ENCODE measurements around the gene SRF. TPM values are rescaled to one million over a fixed set of nuclear protein-coding genes. Genes with fewer than 3 reads are reported as not detected.
"Not testable (repeated sequence)": the region's sequence is repeated elsewhere in the genome, so short reads cannot be mapped to it uniquely, and the experiment has no call there.

Gene SRF
- total and polyA plus RNA-seq, 12 donors: 30.5 to 94.3 (median 69.6) TPM

- H3K4me3 ChIP-seq: no peak overlapping the region
- 22 to 26% methylated on average over 11 of the region's 11 CpGs for WGBS, 2 donors
- H3K4me1 ChIP-seq: peaks cover 0 to 16% (median 0%) of the 10 kb centered on the region in 9 donors
- intact Hi-C loops (cut with DNase I): loop anchor here in 1 of 10 donors (5.0 kb wide), 1 partner anchor 56 kb away; no protein-coding TSS in a partner anchor
- peak in 1 of 2 donors; percentile 48 for DNase-seq
- H3K36me3 ChIP-seq: no peaks in the 10 kb centered on the region
- H3K27ac ChIP-seq: no peak overlapping the region
- H3K27me3 ChIP-seq: no peaks in the 10 kb centered on the region
- peak in 4 of 8 donors; percentile 10 to 55 (median 34) for ATAC-seq
- no peaks in the 10 kb centered on the region for H3K9me3 ChIP-seq
- no peak for TF ChIP-seq CTCF (IDR thresholded peaks at IDR 0.05)
These were observed 43.2 kb upstream of the SRF start for GRCh38 chr6:43127877-43128276.

- intact Hi-C loops (cut with DNase I): loop anchor here in 1 of 10 donors (5.0 kb wide), 1 partner anchor 57 kb away; no protein-coding TSS in a partner anchor
- H3K4me1 ChIP-seq: peaks cover 0 to 12% (median 0%) of the 10 kb centered on the region in 9 donors
- 89% methylated on average over 16 of the region's 16 CpGs for WGBS, 2 donors
- no peaks in the 10 kb centered on the region for H3K9me3 ChIP-seq
- ATAC-seq (no peak), DNase-seq (no peak)
- no peak overlapping the region for H3K4me3 ChIP-seq
- H3K27ac ChIP-seq: no peak overlapping the region
- TF ChIP-seq CTCF (IDR thresholded peaks at IDR 0.05): no peak
- no peaks in the 10 kb centered on the region for H3K36me3 ChIP-seq
- H3K27me3 ChIP-seq: no peaks in the 10 kb centered on the region
These were observed 42.1 kb upstream of the SRF start for GRCh38 chr6:43128926-43129325.

- H3K27ac ChIP-seq: no peak overlapping the region
- peaks cover 0 to 12% (median 0%) of the 10 kb centered on the region in 9 donors for H3K4me1 ChIP-seq
- no peaks in the 10 kb centered on the region for H3K9me3 ChIP-seq
- TF ChIP-seq CTCF (IDR thresholded peaks at IDR 0.05): peak in 8 of 9 donors; percentile 28 to 65 (median 52)
- H3K36me3 ChIP-seq: no peaks in the 10 kb centered on the region
- WGBS, 2 donors: 54 to 59% methylated on average over 15 of the region's 15 CpGs
- no peak overlapping the region for H3K4me3 ChIP-seq
- DNase-seq: peak in 1 of 2 donors; percentile 35
- H3K27me3 ChIP-seq: no peaks in the 10 kb centered on the region
- intact Hi-C loops (cut with DNase I): loop anchor here in 2 of 10 donors (5.0 to 10.0 kb wide), 2 partner anchors 55 to 57 kb away; partner anchors contain the start of gene PTK7 (in 1 of the 2)
- ATAC-seq: peak; percentile 49 to 78 (median 72)
These were observed 41.5 kb upstream of the SRF start for GRCh38 chr6:43129434-43130194.

- ATAC-seq (no peak), DNase-seq (no peak)
- Histone ChIP-seq H3K27ac (no peak overlapping the region), H3K9me3 (no peaks in the 10 kb centered on the region), H3K4me1 (peaks cover 0 to 12% (median 0%) of the 10 kb centered on the region in 9 donors), H3K27me3 (no peaks in the 10 kb centered on the region), H3K4me3 (no peak overlapping the region), H3K36me3 (no peaks in the 10 kb centered on the region)
- TF ChIP-seq CTCF (IDR thresholded peaks at IDR 0.05): no peak
- 94 to 96% methylated on average over 7 of the region's 7 CpGs for WGBS, 2 donors
- intact Hi-C loops (cut with DNase I): loop anchor here in 1 of 10 donors (10.0 kb wide), 1 partner anchor 56 kb away; the partner anchor contains the start of gene PTK7
These were observed 40.6 kb upstream of the SRF start for GRCh38 chr6:43130429-43130828.

GRCh38 chr6:43131379-43131778 is 39.7 kb upstream of the SRF start:
- H3K4me1 ChIP-seq: peaks cover 0 to 12% (median 0%) of the 10 kb centered on the region in 9 donors
- H3K4me3 ChIP-seq, DNase-seq, ATAC-seq, H3K27me3 ChIP-seq, H3K9me3 ChIP-seq, H3K36me3 ChIP-seq, H3K27ac ChIP-seq: not testable (repeated sequence)
- WGBS, 2 donors: 81 to 82% methylated on average over 5 of the region's 5 CpGs
- intact Hi-C loops (cut with DNase I): loop anchor here in 1 of 10 donors (10.0 kb wide), 1 partner anchor 57 kb away; the partner anchor contains the start of gene PTK7

All from heart right ventricle (tissue), 16 donors.